ENCODE measurements around the gene C1QTNF2. TPM values are rescaled to one million over a fixed set of nuclear protein-coding genes. Genes with fewer than 3 reads are reported as not detected.

The C1QTNF2 gene
- total and polyA plus RNA-seq, 2 donors (not counting 1 experiment from before 2014, with no cell fraction given) = 2.3 TPM

DNA sequence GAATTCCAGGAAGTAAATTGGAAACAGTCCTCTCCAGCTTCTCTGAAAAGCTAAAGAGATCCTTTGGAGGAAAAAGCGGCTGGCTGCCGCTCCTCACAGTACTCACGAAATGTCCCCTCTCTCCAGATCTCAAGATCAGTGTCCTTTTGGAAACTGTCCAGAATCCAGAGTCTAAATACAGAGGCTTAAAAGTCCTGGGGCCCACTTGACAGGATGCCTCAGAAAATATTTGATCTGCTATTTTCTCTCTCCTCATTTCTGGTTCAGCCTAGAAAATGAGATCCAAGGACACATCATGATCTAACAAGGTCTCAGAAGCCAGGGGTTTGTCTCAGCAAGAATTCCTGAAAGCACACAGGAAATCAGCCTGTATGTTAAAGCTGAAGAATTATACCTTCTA is 7.2 kb downstream of the C1QTNF2 start:
- peaks cover under 1% of the 10 kb centered on the region for H3K4me1 ChIP-seq (ENCODE audit: control insufficient read depth, extremely low read depth, insufficient read depth, low read length)
- H3K36me3 ChIP-seq (ENCODE audit: control insufficient read depth, insufficient read depth, low read length) = no peaks in the 10 kb centered on the region
- H3K79me2 ChIP-seq (ENCODE audit: control insufficient read depth, insufficient read depth, low read length) = no peaks in the 10 kb centered on the region
- no peak overlapping the region for H3K4me3 ChIP-seq (replicated peaks in 1 of 4; ENCODE audit: control extremely low read depth in 1 of 4, insufficient read depth in 1 of 4, low read depth in 3 of 4, low read length in 4 of 4)
- peak overlapping the region; percentile 2 for H2AFZ ChIP-seq (ENCODE audit: low read length)
- no peaks in the 10 kb centered on the region for H4K20me1 ChIP-seq (ENCODE audit: control insufficient read depth, extremely low read depth, insufficient read depth, low read length)
- H3K4me2 ChIP-seq (ENCODE audit: extremely low read depth, insufficient read depth, low read length) = no peak overlapping the region
- TF ChIP-seq, protein P1, sequence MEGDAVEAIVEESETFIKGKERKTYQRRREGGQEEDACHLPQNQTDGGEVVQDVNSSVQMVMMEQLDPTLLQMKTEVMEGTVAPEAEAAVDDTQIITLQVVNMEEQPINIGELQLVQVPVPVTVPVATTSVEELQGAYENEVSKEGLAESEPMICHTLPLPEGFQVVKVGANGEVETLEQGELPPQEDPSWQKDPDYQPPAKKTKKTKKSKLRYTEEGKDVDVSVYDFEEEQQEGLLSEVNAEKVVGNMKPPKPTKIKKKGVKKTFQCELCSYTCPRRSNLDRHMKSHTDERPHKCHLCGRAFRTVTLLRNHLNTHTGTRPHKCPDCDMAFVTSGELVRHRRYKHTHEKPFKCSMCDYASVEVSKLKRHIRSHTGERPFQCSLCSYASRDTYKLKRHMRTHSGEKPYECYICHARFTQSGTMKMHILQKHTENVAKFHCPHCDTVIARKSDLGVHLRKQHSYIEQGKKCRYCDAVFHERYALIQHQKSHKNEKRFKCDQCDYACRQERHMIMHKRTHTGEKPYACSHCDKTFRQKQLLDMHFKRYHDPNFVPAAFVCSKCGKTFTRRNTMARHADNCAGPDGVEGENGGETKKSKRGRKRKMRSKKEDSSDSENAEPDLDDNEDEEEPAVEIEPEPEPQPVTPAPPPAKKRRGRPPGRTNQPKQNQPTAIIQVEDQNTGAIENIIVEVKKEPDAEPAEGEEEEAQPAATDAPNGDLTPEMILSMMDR (conservative IDR thresholded peaks at IDR 0.05 in 1 of 2, IDR thresholded peaks at IDR 0.05 in 1 of 2; ENCODE audit: low read depth in 1 of 2, low read length in 2 of 2) = no peak
- no peak for TF ChIP-seq EZH2 (IDR thresholded peaks at IDR 0.05; ENCODE audit: low read length, missing control alignments)
- no peaks in the 10 kb centered on the region for H3K9me3 ChIP-seq (ENCODE audit: control insufficient read depth, insufficient read depth, low read depth, low read length)
- H3K9ac ChIP-seq (ENCODE audit: insufficient read depth, low read length) = no peak overlapping the region
- DNase-seq (ENCODE audit: low read depth in 2 of 2) = no peak
- no peaks in the 10 kb centered on the region for H3K27me3 ChIP-seq (ENCODE audit: control insufficient read depth, insufficient read depth, low read length)
- no peak overlapping the region for H3K27ac ChIP-seq (ENCODE audit: insufficient read depth, low read length)

GRCh38 chr5:160361624-160362228 is 8.7 kb downstream of the C1QTNF2 start:
- TF ChIP-seq EZH2 (IDR thresholded peaks at IDR 0.05; ENCODE audit: low read length, missing control alignments) = no peak
- TF ChIP-seq, protein P1 (conservative IDR thresholded peaks at IDR 0.05 in 1 of 2, IDR thresholded peaks at IDR 0.05 in 1 of 2; ENCODE audit: low read depth in 1 of 2, low read length in 2 of 2) = no peak
- no peaks in the 10 kb centered on the region for H3K36me3 ChIP-seq (ENCODE audit: control insufficient read depth, insufficient read depth, low read length)
- no peak overlapping the region for H3K4me3 ChIP-seq (replicated peaks in 1 of 4; ENCODE audit: control extremely low read depth in 1 of 4, insufficient read depth in 1 of 4, low read depth in 3 of 4, low read length in 4 of 4)
- H3K4me2 ChIP-seq (ENCODE audit: extremely low read depth, insufficient read depth, low read length) = no peak overlapping the region
- H3K27ac ChIP-seq (ENCODE audit: insufficient read depth, low read length) = no peak overlapping the region
- no peak for DNase-seq (ENCODE audit: low read depth in 2 of 2)
- no peaks in the 10 kb centered on the region for H3K27me3 ChIP-seq (ENCODE audit: control insufficient read depth, insufficient read depth, low read length)
- H3K4me1 ChIP-seq (ENCODE audit: control insufficient read depth, extremely low read depth, insufficient read depth, low read length) = peaks cover 5% of the 10 kb centered on the region
- no peak overlapping the region for H2AFZ ChIP-seq (ENCODE audit: low read length)
- no peak overlapping the region for H3K9ac ChIP-seq (ENCODE audit: insufficient read depth, low read length)
- no peaks in the 10 kb centered on the region for H4K20me1 ChIP-seq (ENCODE audit: control insufficient read depth, extremely low read depth, insufficient read depth, low read length)
- H3K79me2 ChIP-seq (ENCODE audit: control insufficient read depth, insufficient read depth, low read length) = no peaks in the 10 kb centered on the region
- no peaks in the 10 kb centered on the region for H3K9me3 ChIP-seq (ENCODE audit: control insufficient read depth, insufficient read depth, low read depth, low read length)

DNA sequence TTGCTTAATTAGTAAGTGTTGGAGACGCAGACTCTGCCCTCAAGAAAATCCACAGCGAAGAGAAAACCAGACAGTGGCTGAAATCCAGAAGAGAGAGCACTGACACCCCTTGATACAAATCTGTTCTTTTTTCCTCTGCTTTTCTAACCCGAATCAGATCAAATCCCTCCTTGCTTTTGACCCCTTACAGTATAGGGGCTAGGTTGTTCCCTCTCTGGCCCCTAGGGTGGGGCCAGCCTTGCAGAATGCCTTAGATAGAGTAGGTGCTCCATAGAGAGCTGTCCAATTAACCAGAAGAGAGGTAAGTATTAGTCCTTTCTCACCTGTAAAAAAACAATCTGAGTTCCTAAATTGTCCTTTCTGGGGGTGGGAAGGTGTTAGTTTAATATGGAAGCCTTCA is 10.1 kb downstream of the C1QTNF2 start:
- Histone ChIP-seq H3K9me3 (ENCODE audit: control insufficient read depth, insufficient read depth, low read depth, low read length) (no peaks in the 10 kb centered on the region), H2AFZ (ENCODE audit: low read length) (no peak overlapping the region), H4K20me1 (ENCODE audit: control insufficient read depth, extremely low read depth, insufficient read depth, low read length) (no peaks in the 10 kb centered on the region), H3K36me3 (ENCODE audit: control insufficient read depth, insufficient read depth, low read length) (no peaks in the 10 kb centered on the region), H3K27ac (ENCODE audit: insufficient read depth, low read length) (no peak overlapping the region), H3K27me3 (ENCODE audit: control insufficient read depth, insufficient read depth, low read length) (no peaks in the 10 kb centered on the region), H3K4me1 (ENCODE audit: control insufficient read depth, extremely low read depth, insufficient read depth, low read length) (peaks cover 5% of the 10 kb centered on the region), H3K79me2 (ENCODE audit: control insufficient read depth, insufficient read depth, low read length) (no peaks in the 10 kb centered on the region), H3K4me3 (replicated peaks in 1 of 4; ENCODE audit: control extremely low read depth in 1 of 4, insufficient read depth in 1 of 4, low read depth in 3 of 4, low read length in 4 of 4) (no peak overlapping the region), H3K9ac (ENCODE audit: insufficient read depth, low read length) (no peak overlapping the region), H3K4me2 (ENCODE audit: extremely low read depth, insufficient read depth, low read length) (no peak overlapping the region)
- no peak for TF ChIP-seq EZH2 (IDR thresholded peaks at IDR 0.05; ENCODE audit: low read length, missing control alignments)
- TF ChIP-seq, protein P1 (conservative IDR thresholded peaks at IDR 0.05 in 1 of 2, IDR thresholded peaks at IDR 0.05 in 1 of 2; ENCODE audit: low read depth in 1 of 2, low read length in 2 of 2) = no peak
- no peak for DNase-seq (ENCODE audit: low read depth in 2 of 2)
